Cerebellar nuclear complex (tissue), 1 donor: Measurements from ENCODE around the gene TGFB2.

ENCODE experiments used
- DNase-seq, 2 experiments: peaks; one replicate each; lab custom pipeline; 2025; lab: John Stamatoyannopoulos, UW

TGFB2 gene

DNA sequence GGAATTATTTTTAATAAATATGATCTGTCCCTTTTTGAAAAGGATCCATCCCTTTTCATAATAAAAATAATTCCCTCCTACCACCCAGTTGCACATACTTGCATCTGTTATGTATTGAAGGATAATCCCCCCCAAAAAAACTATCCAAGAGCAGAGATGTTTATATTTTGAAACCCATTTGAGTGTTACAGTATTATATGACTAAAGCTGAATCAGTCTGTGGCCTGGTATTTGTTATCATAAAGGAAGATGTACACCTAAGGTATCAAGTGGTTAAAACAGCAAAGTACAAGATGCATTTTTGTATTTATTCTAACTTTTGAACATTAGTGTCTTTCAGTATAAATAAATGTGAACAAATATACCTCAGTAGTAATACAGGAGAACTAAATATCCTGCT is 12.7 kb upstream of the TGFB2 start:
- no peak for DNase-seq

DNA sequence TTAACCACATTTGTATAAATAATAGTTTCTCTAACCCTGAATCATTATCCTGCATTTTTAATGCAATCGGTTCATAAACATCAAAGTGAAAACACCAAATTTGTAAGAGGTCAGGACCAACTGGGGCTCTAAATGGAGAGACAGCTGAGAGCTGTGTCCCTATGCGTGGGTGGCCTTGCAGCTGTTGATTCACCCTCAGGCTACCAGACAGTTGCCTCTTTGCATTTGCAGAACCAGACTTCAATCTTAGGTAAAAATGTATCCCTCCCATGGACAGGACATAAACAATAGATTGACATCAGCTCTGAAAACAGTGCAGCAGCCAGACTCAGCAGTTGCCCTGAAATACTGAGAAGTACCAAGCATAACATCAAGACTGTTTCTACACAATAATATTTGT is 8.8 kb upstream of the TGFB2 start:
- DNase-seq, result no peak

DNA sequence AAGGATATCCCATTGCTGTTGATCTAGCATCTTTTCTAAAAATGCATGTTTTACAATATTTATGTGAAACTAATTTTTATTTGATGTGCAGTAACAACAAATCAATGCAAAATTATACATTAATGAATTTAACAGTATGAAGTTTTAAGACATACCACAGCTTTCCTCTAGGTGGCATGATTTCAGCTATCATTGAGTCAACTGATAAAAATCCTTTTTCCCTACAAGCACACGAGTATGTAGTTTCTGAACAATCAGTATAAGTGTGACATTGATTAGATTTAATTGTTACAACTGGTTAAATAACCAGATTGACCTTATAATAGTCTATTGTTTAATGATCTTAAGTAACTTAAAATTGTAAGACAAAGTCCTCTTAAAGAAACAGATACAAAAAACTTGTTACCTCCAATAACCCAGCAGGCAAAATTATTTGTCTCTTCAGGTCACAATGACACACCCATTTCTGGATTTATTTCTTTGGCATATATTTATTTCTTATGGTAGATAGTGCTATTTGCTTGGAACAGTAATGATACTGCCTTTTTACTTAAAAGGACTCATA is 5.8 kb upstream of the TGFB2 start:
- DNase-seq, result no peak

DNA sequence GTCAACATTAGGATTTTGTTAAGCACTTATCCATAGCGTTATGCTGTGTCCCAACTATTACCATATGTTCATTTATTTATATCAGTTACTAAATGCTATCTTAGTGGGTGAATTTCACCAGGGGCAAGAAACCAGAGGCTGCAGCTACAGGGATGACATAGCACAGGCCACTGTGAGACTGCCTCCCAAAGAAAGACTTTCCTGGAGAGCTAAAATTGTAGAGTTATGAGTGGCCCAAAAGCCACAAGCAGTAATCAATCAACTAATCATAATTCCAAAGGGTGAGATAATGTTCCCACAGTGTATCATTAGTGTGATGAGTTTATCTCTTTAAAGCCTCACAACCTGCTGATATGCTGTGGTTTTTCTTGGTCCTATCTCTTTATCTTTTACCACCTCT is 3.8 kb upstream of the TGFB2 start:
- no peak for DNase-seq

DNA sequence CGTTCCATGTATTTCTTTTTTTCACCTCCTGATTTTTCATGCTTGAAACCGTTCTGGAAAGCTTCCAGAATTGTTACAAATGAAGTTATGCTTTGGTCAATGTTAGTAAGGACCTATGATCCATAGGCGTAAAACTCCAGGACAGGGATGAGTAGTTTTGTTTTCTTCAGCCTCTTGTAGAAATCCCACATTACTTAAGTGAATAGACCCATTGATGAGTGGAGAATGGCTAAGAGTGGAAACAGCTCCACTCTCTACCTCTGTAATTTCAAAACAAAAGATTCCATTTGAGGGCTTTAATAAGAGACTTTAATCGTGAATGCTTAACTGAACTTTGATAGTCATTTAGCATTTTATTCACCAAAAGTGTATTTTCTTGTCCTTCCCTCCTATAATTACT is 3.0 kb upstream of the TGFB2 start:
- DNase-seq, result no peak

DNA sequence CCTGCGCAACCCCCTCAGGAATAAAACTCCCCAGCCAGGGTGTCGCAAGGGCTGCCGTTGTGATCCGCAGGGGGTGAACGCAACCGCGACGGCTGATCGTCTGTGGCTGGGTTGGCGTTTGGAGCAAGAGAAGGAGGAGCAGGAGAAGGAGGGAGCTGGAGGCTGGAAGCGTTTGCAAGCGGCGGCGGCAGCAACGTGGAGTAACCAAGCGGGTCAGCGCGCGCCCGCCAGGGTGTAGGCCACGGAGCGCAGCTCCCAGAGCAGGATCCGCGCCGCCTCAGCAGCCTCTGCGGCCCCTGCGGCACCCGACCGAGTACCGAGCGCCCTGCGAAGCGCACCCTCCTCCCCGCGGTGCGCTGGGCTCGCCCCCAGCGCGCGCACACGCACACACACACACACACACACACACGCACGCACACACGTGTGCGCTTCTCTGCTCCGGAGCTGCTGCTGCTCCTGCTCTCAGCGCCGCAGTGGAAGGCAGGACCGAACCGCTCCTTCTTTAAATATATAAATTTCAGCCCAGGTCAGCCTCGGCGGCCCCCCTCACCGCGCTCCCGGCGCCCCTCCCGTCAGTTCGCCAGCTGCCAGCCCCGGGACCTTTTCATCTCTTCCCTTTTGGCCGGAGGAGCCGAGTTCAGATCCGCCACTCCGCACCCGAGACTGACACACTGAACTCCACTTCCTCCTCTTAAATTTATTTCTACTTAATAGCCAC is 696 bp downstream of the TGFB2 start:
- no peak for DNase-seq

DNA sequence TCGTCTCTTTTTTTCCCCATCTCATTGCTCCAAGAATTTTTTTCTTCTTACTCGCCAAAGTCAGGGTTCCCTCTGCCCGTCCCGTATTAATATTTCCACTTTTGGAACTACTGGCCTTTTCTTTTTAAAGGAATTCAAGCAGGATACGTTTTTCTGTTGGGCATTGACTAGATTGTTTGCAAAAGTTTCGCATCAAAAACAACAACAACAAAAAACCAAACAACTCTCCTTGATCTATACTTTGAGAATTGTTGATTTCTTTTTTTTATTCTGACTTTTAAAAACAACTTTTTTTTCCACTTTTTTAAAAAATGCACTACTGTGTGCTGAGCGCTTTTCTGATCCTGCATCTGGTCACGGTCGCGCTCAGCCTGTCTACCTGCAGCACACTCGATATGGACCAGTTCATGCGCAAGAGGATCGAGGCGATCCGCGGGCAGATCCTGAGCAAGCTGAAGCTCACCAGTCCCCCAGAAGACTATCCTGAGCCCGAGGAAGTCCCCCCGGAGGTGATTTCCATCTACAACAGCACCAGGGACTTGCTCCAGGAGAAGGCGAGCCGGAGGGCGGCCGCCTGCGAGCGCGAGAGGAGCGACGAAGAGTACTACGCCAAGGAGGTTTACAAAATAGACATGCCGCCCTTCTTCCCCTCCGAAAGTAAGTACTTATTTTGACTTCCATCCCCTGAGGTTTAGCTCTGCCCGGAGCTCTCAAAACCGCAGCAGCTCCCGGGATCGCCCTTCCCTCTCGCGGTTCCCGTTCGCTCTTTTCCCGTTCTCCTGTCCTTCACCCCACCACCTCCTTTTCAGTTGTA is 1.5 kb downstream of the TGFB2 start:
- no peak for DNase-seq

DNA sequence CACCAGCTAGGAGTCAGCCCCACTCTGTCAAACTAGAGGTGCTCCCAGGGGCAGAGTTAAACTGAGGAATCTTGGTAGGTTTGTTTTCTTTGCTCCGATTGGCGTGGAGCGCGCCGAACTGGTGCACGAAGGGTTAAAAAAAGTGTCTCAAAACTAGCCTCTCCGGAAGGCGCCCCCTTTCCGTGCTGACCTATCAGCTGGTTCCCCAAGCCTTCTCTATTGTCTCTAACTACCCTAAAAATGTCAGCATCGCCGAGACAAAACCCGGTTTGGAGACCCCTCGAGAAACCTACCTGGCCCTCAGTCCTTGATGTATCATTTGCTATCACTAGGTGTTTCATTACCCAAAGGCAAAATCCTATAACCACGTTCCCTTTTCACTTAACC is 2.2 kb downstream of the TGFB2 start:
- DNase-seq, result no peak

DNA sequence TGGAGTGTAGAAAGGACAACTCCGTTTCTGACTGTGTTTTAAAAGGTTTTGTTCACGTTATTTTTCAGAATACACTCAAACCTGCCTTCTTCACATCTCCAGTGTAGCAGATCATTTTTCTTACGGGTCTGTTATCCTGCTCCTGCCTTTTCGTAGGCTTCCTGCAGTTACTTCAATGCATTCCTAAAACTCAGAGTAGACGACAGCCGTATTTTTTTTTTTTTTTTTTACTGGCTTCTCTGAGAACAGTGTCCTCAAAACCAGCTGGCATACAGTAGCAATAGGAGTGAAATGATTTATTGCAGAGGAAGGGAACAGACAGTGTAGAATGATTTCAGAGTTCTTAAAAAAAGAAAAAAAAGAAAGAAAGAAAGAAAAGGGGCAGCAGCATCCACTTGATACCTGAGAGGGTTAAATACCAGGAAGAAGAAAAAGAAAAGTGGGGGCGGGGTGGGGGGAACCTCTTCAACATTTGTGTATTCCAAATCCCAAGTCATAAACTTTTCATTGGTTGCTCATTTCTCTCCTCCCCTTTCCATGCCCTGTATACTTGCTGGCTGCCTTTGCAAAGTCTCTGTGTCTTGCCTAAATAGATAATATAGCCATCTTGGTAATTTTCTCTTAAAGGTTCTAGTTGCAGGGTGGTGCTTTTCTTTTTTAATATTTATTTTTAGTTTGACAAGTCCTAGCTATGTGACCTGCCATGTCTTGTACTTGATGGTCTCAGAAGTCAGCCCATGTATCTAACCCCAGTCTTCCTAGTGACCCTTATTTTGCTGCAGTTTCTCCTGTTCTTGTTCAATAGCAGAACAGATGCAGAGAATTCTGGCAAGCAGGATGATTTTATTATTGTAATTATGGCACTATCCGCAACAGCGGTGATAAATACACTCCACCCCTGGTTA is 2.8 kb downstream of the TGFB2 start:
- DNase-seq, result no peak

DNA sequence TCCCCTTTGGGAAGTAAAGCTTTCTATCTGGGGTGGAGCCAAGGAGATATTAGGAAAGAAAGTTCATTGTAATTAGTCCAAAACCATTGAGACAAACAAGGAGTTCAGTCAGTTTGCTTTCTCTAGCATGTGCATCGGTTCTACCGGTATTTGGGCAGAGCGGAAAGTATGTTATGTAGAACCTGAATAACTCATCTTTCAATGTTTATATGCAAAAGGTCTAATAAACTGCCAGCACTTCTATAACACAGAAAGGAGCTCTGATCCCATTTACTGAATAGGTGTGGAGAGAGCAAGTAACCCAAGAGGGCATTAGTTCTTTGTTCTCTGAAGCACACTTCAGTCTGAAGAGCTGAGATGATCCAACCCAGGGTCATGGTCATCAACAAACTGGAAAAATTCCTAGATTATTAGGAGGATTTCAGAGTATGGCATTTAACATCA is 3.5 kb downstream of the TGFB2 start:
- DNase-seq, result no peak

DNA sequence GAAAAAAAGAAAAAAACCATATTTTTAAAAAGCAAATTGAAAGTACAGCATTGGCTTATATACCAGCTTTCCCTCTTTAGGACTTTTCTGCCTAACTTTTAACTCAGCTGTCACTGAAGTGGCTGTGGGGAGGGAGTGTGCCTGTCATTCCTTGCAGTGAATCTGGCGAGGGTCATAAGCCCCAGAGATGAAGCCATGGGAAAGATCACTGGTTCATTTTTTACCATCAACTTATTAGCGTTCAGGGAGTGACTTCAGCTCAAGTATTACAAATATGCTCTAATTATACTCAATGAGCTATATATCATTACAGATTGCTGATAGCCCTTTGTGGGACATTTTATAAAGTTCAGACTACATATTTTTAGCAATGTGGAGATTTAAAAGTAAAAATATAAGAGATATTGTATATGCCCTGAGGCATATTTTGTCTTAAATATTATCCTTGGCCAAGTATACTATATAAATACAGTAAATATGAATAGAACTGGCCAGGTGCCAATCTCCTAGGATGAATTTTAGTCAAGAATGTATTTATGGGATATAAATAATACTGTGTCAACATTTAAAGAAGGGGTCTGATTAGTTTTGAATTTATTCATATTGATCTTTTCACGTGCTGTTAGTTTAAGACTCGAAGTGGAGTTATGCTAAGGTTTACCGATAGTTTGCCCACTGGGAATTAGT is 4.4 kb downstream of the TGFB2 start:
- DNase-seq, result no peak

DNA sequence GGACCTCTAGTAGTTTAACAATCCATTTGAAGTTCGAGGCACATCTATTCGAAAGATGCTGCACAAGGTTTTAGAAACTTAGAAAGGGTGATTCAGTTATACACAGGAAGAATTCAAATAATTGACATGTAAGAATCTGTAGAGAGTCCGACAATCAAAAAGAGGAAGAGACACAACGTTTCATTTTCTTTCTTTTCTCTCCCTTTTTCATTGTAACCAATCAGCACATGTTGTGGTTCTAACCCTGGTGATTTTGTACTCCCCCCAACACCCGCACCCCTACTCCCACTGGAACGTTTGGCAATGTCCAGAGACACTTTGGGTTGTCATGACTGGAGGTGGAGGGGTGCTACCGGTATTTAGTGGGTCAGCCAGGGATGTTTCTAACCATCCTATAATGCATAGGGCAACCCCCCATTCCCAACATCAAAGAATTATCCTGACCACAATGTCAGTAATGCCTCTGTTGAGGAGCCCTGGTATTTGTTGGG is 4.9 kb downstream of the TGFB2 start:
- DNase-seq, result no peak

DNA sequence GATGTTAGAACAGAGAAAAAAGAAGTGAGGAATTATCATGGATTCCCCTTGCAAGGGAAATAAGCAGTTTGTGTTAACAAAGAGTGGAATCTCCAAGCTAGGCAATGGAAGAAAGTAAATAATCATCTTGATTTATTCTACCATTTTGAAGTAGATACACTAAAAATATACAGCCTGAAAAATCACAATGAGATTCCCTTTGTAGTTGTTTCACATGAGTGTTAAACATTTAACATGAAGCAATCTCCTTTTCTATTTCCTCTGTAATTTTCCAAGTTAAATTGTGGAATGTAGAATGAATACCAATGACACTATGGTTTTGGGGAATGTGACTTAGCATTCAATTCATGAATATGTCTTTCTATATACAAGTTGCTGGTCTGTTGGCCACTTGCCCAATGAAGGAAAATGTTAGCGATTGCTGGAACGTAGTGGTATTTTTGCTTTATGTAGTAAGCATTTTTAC is 5.7 kb downstream of the TGFB2 start:
- DNase-seq, result no peak

DNA sequence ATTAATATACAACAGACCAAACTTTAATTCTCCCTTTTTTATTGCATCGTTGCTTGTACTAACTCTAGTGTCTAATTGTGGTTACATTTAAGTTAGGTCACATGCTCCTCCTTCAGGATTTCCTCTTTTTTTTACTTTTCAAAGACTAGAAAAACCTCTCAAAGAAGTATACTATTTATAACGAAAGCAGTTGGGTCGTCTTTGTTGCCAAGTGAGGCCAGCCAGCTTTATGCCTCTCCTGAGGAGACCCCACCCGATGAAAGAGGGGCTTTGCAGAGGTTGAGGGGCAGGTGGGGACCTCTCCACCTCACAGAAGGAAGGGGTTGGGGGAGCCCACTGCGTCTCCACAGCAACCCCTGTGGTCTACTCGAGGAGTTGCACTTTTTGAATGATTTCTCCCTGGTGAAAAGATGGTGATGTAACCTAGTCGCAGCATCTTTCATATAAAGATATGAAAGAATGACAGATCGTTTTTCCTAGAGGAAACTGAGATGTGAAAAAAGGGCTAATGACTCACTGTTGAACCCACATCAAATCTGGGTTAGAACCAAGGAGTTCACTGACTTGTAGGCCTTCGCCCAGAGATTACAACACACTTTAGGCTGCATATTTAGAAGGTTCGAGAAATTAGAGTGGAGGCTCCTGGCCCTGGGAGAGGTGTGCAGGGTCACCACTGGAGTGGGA is 6.4 kb downstream of the TGFB2 start:
- DNase-seq, result no peak

DNA sequence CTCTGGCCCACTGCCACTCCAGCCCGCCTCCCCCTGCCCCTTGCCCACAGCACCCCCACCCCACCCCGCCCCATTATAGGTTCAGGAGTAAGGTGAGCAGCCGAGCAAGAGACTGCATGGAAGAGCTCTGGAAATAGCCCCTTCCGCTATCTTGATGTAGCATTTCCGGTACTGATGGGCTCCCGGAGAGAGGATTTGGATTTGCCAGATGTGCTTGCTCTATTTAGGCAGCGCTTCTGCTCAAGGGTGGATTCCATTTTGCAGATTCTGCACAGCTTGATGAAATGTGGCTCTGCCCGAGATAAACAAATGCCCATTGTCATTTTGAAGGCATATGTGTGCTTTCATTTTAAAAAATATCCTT is 6.9 kb downstream of the TGFB2 start:
- no peak for DNase-seq

DNA sequence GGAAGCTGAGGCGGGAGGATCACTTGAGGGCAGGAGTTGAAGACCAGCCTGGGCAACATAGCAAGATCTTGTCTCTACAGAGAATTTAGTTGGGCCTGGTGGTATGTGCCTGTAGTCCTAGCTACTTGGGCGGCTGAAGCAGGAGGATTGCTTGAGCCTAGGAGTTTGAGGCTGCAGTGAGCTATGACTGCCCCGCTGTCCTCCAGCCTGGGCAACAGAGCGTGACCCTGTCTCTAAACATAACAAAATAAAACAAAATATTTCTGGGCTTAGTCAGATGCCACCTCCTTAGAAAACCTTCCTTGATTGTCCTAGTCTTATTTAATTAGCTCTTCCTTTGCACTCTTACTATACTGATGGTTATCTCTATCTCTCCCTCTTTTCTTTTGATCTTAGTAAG is 8.5 kb downstream of the TGFB2 start:
- DNase-seq, result no peak

DNA sequence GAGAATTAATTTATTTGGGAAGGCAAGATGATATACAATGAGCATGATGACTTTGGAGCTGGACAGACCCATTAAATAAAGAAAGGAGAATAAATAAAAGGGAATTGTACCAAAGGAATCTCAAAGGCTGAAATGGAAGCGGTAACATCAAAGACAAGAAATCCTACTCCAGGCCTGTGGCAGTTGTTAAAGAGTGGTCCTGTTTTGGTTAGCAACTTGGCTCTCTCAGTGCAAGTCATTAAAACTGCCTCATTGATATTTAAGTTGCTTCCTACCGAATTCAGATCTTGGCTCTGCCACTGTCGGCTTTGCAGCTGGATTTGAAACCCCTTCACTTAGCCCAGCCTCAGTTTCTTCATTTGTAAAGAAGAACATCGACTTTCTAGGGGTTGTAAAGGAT is 10.1 kb downstream of the TGFB2 start:
- no peak for DNase-seq

DNA sequence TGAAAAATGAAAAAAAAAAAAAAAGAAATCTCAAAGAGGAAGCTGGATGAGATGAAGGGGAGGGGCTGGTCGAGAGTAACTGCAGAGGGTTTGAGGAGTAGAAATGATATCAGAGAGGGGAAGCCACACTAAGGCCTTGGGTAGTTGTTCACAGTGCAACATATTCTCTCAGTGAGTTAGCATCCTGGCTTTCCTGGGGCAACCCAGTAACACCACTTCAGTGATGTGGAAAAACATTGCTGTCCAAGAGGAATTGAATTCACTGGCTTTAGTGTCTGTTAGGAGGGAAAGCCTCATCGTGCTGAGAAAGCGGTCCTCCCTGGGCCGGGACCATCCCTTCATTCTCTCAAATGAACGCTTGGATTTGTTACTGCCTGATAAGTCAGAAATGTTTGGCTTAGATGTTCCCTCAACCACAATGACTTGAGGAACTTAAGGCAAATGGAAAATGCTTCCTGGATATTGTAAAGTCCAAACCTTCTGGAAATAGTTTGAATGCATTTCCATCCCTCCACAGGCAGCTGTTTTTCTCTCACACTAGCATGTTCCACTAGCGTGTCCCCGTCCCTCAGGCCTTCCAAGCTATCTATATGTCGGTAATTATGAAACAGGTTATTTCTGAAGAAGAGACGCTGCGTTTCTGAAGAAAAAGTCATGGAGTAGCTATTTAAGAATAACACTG is 12.2 kb downstream of the TGFB2 start:
- no peak for DNase-seq

DNA sequence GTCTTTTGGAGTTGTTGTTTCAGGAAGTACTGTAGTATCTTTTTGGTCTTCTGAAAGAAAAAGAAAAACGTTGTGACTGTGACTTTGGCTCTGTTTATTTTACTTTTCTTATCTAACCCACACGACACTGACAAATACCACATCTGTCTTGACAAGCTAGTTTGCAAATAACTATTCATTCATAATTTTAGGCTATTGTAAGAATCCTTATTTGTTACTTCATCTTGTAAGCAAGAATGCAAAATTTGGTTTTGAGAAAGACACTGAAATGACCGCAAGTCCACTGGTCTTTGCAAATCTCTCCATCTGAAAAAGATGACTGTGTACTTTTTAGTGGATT is 12.7 kb downstream of the TGFB2 start:
- DNase-seq, result no peak

DNA sequence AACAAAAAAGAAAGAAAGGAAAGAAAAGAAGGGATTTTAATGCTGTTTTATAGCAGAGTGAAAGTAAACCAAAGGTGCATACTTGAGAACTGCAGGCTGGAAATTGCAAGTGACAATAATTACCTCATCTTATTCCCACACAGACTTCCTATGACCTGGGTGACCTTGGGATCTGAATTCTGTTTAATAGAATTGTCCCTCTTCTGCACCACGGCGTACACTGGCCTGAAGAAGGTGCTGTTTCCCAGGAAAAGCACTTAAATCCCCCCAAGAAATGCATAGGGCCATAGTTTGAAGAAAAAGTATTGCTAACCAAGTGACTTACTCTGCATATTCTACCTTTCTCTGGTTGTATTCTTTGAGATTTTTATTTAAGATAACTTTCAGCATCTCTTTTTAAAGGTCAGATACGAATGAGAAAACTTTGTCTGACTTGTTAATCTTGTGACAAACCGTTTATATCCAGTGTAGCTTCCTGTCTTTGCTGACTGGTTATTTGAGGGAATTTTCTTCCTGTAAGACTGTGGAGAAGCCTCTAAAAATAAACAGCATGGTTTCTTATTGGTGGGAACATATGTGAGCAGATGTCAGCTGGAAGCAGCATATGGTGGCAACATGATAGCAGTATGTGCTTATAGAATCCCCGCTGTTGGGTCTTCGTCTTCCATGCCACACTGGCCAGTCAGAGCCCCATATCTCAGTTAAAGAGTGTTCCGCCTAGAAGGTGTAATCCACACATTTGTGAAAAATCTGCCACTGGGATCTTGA is 16.3 kb downstream of the TGFB2 start:
- no peak for DNase-seq
